IMR-90 (cell line): ENCODE results near the gene TCOF1. TPM values are rescaled to one million over a fixed set of nuclear protein-coding genes. Genes with fewer than 3 reads are reported as not detected.

Experiments
- ATAC-seq: fragments of 200-7000 bp; cut with Tn5 transposase; 2 replicates; pipeline ENCODE4 v1.9.1; 2020; ENCODE audit warnings: low read depth, mild to moderate bottlenecking, moderate library complexity
- BruUV-seq: library from RNA; stranded (reverse); fragments of 400-500 nt; replicated peaks from 2 replicates; lab custom pipeline; 2021; lab: Mats Ljungman, UMichigan
- CTCF ChIA-PET: fragments of 300-600 bp; formaldehyde crosslinking; extraction: SDS; loops from one replicate; lab custom pipeline; 2021; ENCODE audit warnings: antibody characterized with exemption; lab: Yijun Ruan, JAX
- POLR2A ChIA-PET: fragments of 300-600 bp; sonication (Branson Sonifier 250); formaldehyde crosslinking; loops from one replicate; lab custom pipeline; 2022; ENCODE audit warnings: antibody characterized with exemption; ENCODE audit not compliant: unreplicated experiment; lab: Charles Lee
- DNase-seq: peaks from one replicate; pipeline ENCODE4 v3.0.0; 2013
- H2AFZ ChIP-seq: replicated peaks from 2 replicates; pipeline ENCODE3; 2013; ENCODE audit warnings: low read length, mild to moderate bottlenecking; ENCODE audit not compliant: poor library complexity
- H2AK5ac ChIP-seq: 2 replicates; pipeline ENCODE4 v1.6.1; 2013; ENCODE audit warnings: low read depth, low read length, inconsistent platforms
- H2AK9ac ChIP-seq: replicated peaks from 2 replicates; pipeline ENCODE3; 2013; ENCODE audit warnings: mild to moderate bottlenecking, low read depth, low read length, moderate library complexity; ENCODE audit not compliant: poor library complexity
- H2BK120ac ChIP-seq: 2 replicates; pipeline ENCODE4 v1.6.1; 2013; ENCODE audit warnings: low read depth, low read length, inconsistent platforms
- H2BK15ac ChIP-seq: 3 replicates; pipeline ENCODE4 v1.6.1; 2013; ENCODE audit warnings: low read depth, low read length, inconsistent platforms
- H2BK20ac ChIP-seq: 2 replicates; pipeline ENCODE4 v1.6.1; 2013; ENCODE audit warnings: low read depth, mild to moderate bottlenecking, inconsistent platforms, low read length, moderate library complexity
- H2BK5ac ChIP-seq: 2 replicates; pipeline ENCODE4 v1.6.1; 2013; ENCODE audit warnings: mild to moderate bottlenecking, low read depth, low read length, inconsistent platforms; ENCODE audit not compliant: poor library complexity, severe bottlenecking
- H3K14ac ChIP-seq: replicated peaks from 2 replicates; pipeline ENCODE4 v1.6.1; 2013; ENCODE audit warnings: low read depth, low read length, inconsistent platforms
- H3K18ac ChIP-seq: 2 replicates; pipeline ENCODE4 v1.6.1; 2013; ENCODE audit warnings: low read depth, low read length, control low read depth
- H3K23ac ChIP-seq: 2 replicates; pipeline ENCODE4 v1.6.1; 2013; ENCODE audit warnings: low read depth, low read length, inconsistent platforms
- H3K27ac ChIP-seq: 2 replicates; pipeline ENCODE4 v1.5.1; 2013; ENCODE audit warnings: mild to moderate bottlenecking, control low read depth, low read length; ENCODE audit not compliant: insufficient read depth
- H3K27me3 ChIP-seq: 2 replicates; pipeline ENCODE4 v1.6.1; 2013; ENCODE audit warnings: low read length; ENCODE audit not compliant: control insufficient read depth, insufficient read depth
- H3K36me3 ChIP-seq: 2 replicates; pipeline ENCODE4 v1.6.1; 2013; ENCODE audit warnings: low read length, mixed read lengths; ENCODE audit not compliant: control insufficient read depth, insufficient read depth
- H3K4ac ChIP-seq: 2 replicates; pipeline ENCODE4 v1.6.1; 2013; ENCODE audit warnings: low read depth, low read length, inconsistent platforms
- H3K4me1 ChIP-seq: 2 replicates; pipeline ENCODE4 v1.6.1; 2013; ENCODE audit warnings: low read length, mixed read lengths; ENCODE audit not compliant: control insufficient read depth, insufficient read depth
- H3K4me2 ChIP-seq: 2 replicates; pipeline ENCODE4 v1.6.1; 2013; ENCODE audit warnings: low read depth, mild to moderate bottlenecking, control low read depth, low read length, moderate library complexity
- H3K4me3 ChIP-seq: 2 replicates; pipeline ENCODE4 v1.5.1; 2013; ENCODE audit warnings: low read depth, mild to moderate bottlenecking, control low read depth, low read length, moderate library complexity; ENCODE audit not compliant: insufficient read depth
- H3K56ac ChIP-seq: 2 replicates; pipeline ENCODE4 v1.6.1; 2013; ENCODE audit warnings: low read length, inconsistent platforms; ENCODE audit not compliant: insufficient read depth; ENCODE audit errors: extremely low read depth
- H3K79me1 ChIP-seq, 2 experiments: 2 replicates each; pipeline ENCODE4 v1.6.1; 2013; ENCODE audit warnings: low read length in 2 of 2, inconsistent platforms in 1 of 2, low read depth in 1 of 2
- H3K9ac ChIP-seq: 2 replicates; pipeline ENCODE4 v1.6.1; 2013; ENCODE audit warnings: low read depth, low read length, control low read depth
- H3K9me1 ChIP-seq: 2 replicates; pipeline ENCODE4 v1.6.1; 2013; ENCODE audit warnings: low read length, inconsistent platforms; ENCODE audit not compliant: insufficient read depth
- H3K9me3 ChIP-seq: 2 replicates; pipeline ENCODE4 v1.6.1; 2013; ENCODE audit warnings: low read length; ENCODE audit not compliant: control insufficient read depth, insufficient read depth
- H4K20me1 ChIP-seq: 2 replicates; pipeline ENCODE4 v1.6.1; 2013; ENCODE audit warnings: low read length, inconsistent platforms; ENCODE audit not compliant: insufficient read depth
- H4K5ac ChIP-seq: 2 replicates; pipeline ENCODE4 v1.6.1; 2013; ENCODE audit warnings: mild to moderate bottlenecking, low read depth, low read length, control low read depth
- H4K8ac ChIP-seq, 2 experiments: 2 replicates each; pipeline ENCODE4 v1.6.1; 2013; ENCODE audit warnings: low read depth in 2 of 2, low read length in 2 of 2, control low read depth in 1 of 2, inconsistent platforms in 1 of 2
- H4K91ac ChIP-seq: 2 replicates; pipeline ENCODE4 v1.6.1; 2013; ENCODE audit warnings: low read depth, low read length, inconsistent platforms; ENCODE audit not compliant: insufficient read depth
- BHLHE40 ChIP-seq: fragments of 150-350 bp; IDR thresholded peaks from 2 replicates; pipeline ENCODE4 v1.6.1; 2016; ENCODE audit warnings: mild to moderate bottlenecking, low read depth, low read length
- CHD1 ChIP-seq: IDR thresholded peaks from 2 replicates; pipeline ENCODE4 v1.6.1; 2012; ENCODE audit warnings: low read depth, low read length, improper control_type of control experiment
- FOS ChIP-seq: fragments of 150-350 bp; IDR thresholded peaks from 2 replicates; pipeline ENCODE4 v1.6.1; 2016; ENCODE audit warnings: low read depth, low read length
- MAZ ChIP-seq: IDR thresholded peaks from 2 replicates; pipeline ENCODE4 v1.6.1; 2012; ENCODE audit warnings: low read depth, mild to moderate bottlenecking, low read length, improper control_type of control experiment, moderate library complexity, borderline replicate concordance
- MXI1 ChIP-seq: IDR thresholded peaks from 2 replicates; pipeline ENCODE4 v1.6.1; 2012; ENCODE audit warnings: low read depth, mild to moderate bottlenecking, low read length, moderate library complexity, borderline replicate concordance
- POLR2A ChIP-seq: IDR thresholded peaks from 2 replicates; pipeline ENCODE4 v1.6.1; 2012; ENCODE audit warnings: mild to moderate bottlenecking, low read depth, low read length
- RFX5 ChIP-seq: IDR thresholded peaks from 2 replicates; pipeline ENCODE4 v1.8.0; 2012; ENCODE audit warnings: low read depth, mild to moderate bottlenecking, low read length, moderate library complexity
- WGBS, 2 experiments: methylation state at CpG; one replicate each; pipeline versions ENCODE4 v1.1.5 to v1.1.7; 2013; ENCODE audit warnings: missing lambda C conversion rate in 2 of 2; ENCODE audit not compliant: insufficient read length in 1 of 2; ENCODE audit errors: extremely low coverage in 2 of 2; 5-methylcytosine and 5-hydroxymethylcytosine counted together
- dilution Hi-C: fragments of 300-500 bp; cut with HindIII; formaldehyde crosslinking; loops from one replicate; pipeline ENCODE4 v1.14.3; 2018; ENCODE audit warnings: low sequenced_read_pairs; ENCODE audit not compliant: unreplicated experiment
- in situ Hi-C: fragments of 300-500 bp; cut with MboI; formaldehyde crosslinking; loops from 3 replicates; pipeline ENCODE4 v1.14.3; 2019; ENCODE audit warnings: low sequenced_read_pairs, inconsistent platforms, mixed read lengths
- intact Hi-C: fragments of 100-400 bp; cut with micrococcal nuclease; formaldehyde crosslinking; loops from 2 replicates; pipeline ENCODE4 v1.10.0; 2022
- polyA plus RNA-seq, 3 experiments: library from polyadenylated mRNA; depleted of rRNA; stranded (reverse); fragments of >200 nt; gene quantifications; 2 replicates each; pipeline ENCODE4 v1.2.3, GENCODE V29; 2012; ENCODE audit warnings: low replicate concordance in 1 of 3
- total RNA-seq: library from RNA; depleted of rRNA; stranded (reverse); fragments of >200 nt; gene quantifications from 2 replicates; pipeline ENCODE4 v1.2.3, GENCODE V29; 2012

The TCOF1 gene
- total and polyA plus RNA-seq, 2 of the 4 experiments (the other 2 are of a cell fraction), result 18.2 to 19.7 TPM

DNA sequence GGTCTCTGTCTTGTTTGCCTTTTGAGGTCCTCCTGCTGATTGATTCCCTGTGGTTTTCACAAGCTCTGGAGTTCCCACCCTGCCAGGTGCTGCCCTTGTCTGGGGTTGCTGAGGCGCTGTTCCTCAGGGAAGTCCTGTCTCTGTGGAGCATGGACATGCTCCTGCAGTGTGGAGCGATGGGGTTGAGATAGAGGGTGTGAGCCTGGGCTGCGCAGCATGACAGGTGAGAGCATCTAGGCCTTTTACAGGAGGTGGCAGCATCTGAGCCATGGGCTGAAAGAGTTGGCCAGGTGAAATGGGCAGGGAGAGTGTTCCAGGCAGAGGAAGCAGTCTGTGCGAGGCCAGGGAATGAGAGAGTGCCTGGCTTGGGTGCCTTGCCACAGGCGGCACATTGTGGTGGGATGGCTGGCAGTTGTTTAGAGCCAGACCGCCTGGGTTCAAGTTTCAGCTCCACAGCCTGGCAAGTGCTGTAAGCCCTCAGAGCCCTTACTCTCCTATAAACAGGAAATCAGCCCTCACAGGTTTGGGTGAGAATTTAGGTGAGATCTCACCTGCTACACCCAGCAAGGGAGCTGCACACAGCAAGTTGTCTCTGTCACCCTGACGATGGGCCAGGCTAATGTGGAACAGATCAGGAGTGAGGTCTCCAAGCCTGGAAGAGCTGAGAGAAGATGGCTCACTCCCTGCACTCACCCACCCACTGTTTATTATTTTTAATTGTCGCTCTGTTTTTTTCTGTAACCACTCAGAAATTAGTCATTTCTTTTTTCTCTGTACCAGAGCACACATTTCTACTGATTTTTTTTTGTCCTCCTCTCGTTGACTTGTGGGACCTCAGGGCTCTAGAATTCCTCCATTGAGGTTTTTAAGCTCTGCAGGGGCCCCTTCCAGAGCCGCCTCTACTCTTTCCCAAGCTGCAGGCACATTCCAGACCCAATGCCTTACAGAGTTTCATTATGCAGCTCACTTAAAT is 19.6 kb downstream of the TCOF1 start:
- no TSS peak for BruUV-seq
- Histone ChIP-seq H3K23ac (peak overlapping the region; percentile 93), H3K4me1 (peaks cover 20% of the 10 kb centered on the region), H2BK5ac (peak overlapping the region; percentile 88), H3K79me1 (peaks cover 7 to 27% of the 10 kb centered on the region in 2 experiments), H3K27ac (peak overlapping the region; percentile 88), H3K4ac (peak overlapping the region; percentile 97), H3K36me3 (peaks cover 72% of the 10 kb centered on the region), H4K8ac (peak overlapping the region; percentile 74 to 93; a peak in 3 of 4 replicates), H2AK9ac (peak overlapping the region; percentile 96), H3K9me1 (peaks cover 9% of the 10 kb centered on the region), H3K4me3 (no peak overlapping the region), H3K18ac (peak overlapping the region; percentile 80), H4K91ac (peak overlapping the region; percentile 98), H3K14ac (peak overlapping the region; percentile 97), H2BK120ac (peak overlapping the region; percentile 96), H2BK15ac (peak overlapping the region; percentile 83; the same call in 2 of the 3 replicates), H3K9me3 (peaks cover 7% of the 10 kb centered on the region), H3K27me3 (no peaks in the 10 kb centered on the region), H2AFZ (peak overlapping the region; percentile 25), H2AK5ac (peak overlapping the region; percentile 99), H3K4me2 (peak overlapping the region; percentile 25), H3K9ac (peak overlapping the region; percentile 23), H2BK20ac (peak overlapping the region; percentile 89), H4K20me1 (peaks cover 8% of the 10 kb centered on the region; the same call in 1 of the 2 replicates), H3K56ac (peak overlapping the region; percentile 98), H4K5ac (peak overlapping the region; percentile 76)
- dilution Hi-C loops (no loop called here), in situ Hi-C loops (no loop called here), intact Hi-C loops (loop anchor here (1.0 kb wide), 1 partner anchor 20 kb away; the partner anchor contains the start of gene TCOF1)
- 0% methylated on average over 1 of the region's 10 CpGs; no CpG with 5 or more reads in 1 of the 2 experiments for WGBS, 2 experiments
- POLR2A ChIA-PET, result interaction anchor here (0.7 to 1.0 kb wide), 2 partner anchors 15 to 18 kb away, joined by 3 to 4 read pairs; no protein-coding TSS in a partner anchor
- DNase-seq (peak; percentile 84), ATAC-seq (peak; percentile 76)
- CTCF ChIA-PET, result interaction anchor here (0.6 to 0.8 kb wide), 3 partner anchors 22 to 60 kb away, joined by 3 to 5 read pairs (median 3); no protein-coding TSS in a partner anchor
- TF ChIP-seq CHD1 (0 out of 2 replicates have a peak, but pooled peaks have one; percentile 25), RFX5 (no peak), MXI1 (no peak), FOS (peak; percentile 67), BHLHE40 (0 out of 2 replicates have a peak, but pooled peaks have one; percentile 16), POLR2A (0 out of 2 replicates have a peak, but pooled peaks have one; percentile 20), MAZ (no peak)
